Measurements from ENCODE around the gene SNUPN. TPM values are rescaled to one million over a fixed set of nuclear protein-coding genes. Genes with fewer than 3 reads are reported as not detected.
A peak's percentile ranks its signal among the peaks of the same experiment; 100 is the strongest.

The SNUPN gene
- total and polyA plus RNA-seq, 9 donors, result 20.4 to 35.3 (median 29.2) TPM

DNA sequence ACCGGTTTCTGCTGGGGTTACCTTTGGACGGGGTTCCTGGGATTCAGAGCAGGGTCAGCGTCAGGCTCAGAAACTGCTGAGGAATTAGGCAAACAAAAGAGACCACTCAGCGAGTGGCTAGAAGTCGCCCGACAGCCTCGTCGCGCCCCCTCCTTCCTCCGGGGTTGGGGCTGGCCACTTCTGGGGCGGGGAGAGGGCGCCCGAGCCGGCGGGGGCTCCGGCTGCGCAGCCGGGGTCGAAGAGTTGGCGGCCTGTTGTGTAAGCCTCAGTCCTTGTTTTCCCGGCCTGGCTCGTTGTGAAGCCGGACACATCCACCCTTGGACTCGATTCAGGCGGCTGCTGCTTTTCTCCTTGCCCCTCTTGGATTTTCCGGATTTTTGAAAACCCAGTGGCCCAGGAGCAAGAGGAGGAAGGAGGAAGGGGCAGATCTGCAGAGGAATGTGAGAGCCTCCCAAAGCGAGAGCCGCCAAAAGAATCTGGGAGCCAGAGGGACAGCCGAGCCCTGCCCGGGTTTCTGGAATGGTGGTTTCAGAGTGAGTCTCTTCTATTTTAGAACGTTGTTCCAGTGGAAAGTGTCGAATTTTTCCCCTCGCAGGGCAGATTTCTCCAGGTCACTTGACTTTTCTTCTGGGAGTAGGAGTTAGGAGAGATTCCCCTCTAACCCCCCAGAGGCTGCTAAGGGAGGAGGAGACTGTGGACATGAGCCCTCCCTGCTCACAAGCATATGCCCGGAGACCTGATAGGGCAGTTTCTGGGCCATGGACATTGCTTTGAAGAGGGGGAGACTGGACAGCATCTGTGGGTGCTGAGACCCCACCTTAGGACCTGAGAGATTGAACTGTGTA is 22.9 kb upstream of the SNUPN start:
- peak; percentile 70 to 80 (median 79) for DNase-seq
- 1 to 2% (median 1%) methylated on average over 34 of the region's 34 CpGs for WGBS, 3 donors
- peak overlapping the region; percentile 80 to 96 for H3K27ac ChIP-seq
- peaks cover 44% of the 10 kb centered on the region for H3K4me1 ChIP-seq (ENCODE audit: insufficient read depth)
- H3K27me3 ChIP-seq, result no peaks in the 10 kb centered on the region
- TF ChIP-seq, protein P1, sequence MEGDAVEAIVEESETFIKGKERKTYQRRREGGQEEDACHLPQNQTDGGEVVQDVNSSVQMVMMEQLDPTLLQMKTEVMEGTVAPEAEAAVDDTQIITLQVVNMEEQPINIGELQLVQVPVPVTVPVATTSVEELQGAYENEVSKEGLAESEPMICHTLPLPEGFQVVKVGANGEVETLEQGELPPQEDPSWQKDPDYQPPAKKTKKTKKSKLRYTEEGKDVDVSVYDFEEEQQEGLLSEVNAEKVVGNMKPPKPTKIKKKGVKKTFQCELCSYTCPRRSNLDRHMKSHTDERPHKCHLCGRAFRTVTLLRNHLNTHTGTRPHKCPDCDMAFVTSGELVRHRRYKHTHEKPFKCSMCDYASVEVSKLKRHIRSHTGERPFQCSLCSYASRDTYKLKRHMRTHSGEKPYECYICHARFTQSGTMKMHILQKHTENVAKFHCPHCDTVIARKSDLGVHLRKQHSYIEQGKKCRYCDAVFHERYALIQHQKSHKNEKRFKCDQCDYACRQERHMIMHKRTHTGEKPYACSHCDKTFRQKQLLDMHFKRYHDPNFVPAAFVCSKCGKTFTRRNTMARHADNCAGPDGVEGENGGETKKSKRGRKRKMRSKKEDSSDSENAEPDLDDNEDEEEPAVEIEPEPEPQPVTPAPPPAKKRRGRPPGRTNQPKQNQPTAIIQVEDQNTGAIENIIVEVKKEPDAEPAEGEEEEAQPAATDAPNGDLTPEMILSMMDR (IDR thresholded peaks at IDR 0.05), result no peak
- TF ChIP-seq EP300 (IDR thresholded peaks at IDR 0.05) (no peak), POLR2A (IDR thresholded peaks at IDR 0.05) (no peak)
- no peaks in the 10 kb centered on the region for H3K9me3 ChIP-seq
- intact Hi-C loops (cut with DNase I), result loop anchor here in 2 of 4 donors (5.0 to 10.0 kb wide), 2 partner anchors 34 to 194 kb away; partner anchors contain the start of gene SIN3A (in 1 of the 2)
- H3K4me3 ChIP-seq, result peak overlapping the region; percentile 81
- H3K36me3 ChIP-seq, result no peaks in the 10 kb centered on the region

DNA sequence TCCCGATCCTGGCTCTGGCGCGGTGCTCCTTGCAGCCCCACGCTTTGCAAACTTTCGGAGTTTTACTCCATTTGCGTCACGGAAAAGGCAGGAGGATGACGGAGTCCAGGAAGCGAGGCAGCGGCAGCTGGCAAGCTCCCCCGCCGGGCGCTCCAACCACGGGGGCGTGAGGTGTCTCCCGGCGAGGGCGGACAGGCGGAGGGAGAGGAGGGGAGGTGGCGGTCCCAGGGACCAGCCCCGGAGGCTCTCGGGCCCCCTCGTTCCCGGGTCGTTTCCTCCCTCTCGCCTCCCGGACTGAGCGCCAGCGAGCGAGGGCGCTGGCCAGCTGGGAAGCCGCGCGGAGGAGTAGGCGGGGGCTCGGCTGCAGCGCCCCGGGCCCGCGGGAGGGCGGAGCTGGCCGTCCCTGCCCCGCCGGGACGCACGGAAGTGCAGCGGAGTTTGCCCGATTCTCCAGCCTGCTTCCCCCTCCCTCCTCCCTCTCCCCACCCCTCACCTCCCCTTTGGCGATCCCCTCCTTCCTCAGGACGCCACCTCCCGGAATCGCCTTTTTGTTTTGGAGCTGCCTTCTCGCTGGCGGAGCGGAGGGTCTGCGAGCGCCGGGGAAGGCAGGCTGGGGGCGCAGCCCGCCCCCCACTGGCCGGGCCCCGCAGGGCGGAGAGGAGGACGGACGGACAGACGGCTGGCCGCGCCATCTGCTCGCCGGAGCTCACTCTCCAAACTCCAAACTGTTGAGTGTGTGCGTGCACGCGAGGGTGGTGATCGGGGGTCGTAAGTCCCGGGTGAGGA is 22.0 kb upstream of the SNUPN start, which contains the start of gene SNX33:
Gene SNX33, plus strand, starts transcription at position 543 of the 786 bp plus-strand sequence. CDS start 1,191 bp downstream, outside the sequence.
- no peaks in the 10 kb centered on the region for H3K27me3 ChIP-seq
- peak within 1 kb of the TSS; percentile 81 for H3K4me3 ChIP-seq
- peak; percentile 82 to 89 (median 88) for DNase-seq
- no peak for TF ChIP-seq EP300 (IDR thresholded peaks at IDR 0.05)
- TF ChIP-seq, protein P1 (IDR thresholded peaks at IDR 0.05), result peak in 2 of 3 donors; percentile 47 to 65
- TF ChIP-seq POLR2A (IDR thresholded peaks at IDR 0.05), result peak; percentile 60
- peaks cover 38% of the 10 kb centered on the region for H3K4me1 ChIP-seq (ENCODE audit: insufficient read depth)
- no peaks in the 10 kb centered on the region for H3K9me3 ChIP-seq
- 0% methylated on average over 55 to 76 of the region's 76 CpGs for WGBS, 3 donors
- intact Hi-C loops (cut with DNase I), result loop anchor here in 2 of 4 donors (5.0 to 10.0 kb wide), 2 partner anchors 35 to 193 kb away; partner anchors contain the start of gene SIN3A (in 1 of the 2)
- peak within 1 kb of the TSS; percentile 80 to 96 for H3K27ac ChIP-seq
- no peaks in the 10 kb centered on the region for H3K36me3 ChIP-seq

DNA sequence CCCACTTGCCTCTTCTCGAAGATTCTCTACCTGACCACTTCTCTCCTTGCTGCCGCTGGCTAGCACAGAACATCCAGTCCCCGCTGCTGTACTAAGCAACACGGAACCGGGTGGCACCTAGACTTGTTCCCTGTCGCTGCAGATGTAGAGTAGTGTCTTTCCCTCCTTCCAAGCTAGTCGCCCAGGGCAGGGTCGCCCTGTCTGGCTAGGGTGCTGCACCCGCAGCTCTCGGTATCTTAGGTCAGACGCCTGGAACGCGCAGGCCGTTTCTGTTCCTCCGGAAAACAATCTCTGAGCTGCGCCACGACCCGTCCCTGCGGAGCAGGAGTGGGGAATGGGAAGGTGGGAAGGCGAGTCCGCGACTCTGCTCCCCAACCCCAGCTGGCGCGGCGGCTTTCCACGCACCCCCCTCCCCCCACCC is 21.4 kb upstream of the SNUPN start:
- intact Hi-C loops (cut with DNase I), result loop anchor here in 2 of 4 donors (5.0 to 10.0 kb wide), 2 partner anchors 35 to 192 kb away; partner anchors contain the start of gene SIN3A (in 1 of the 2)
- H3K4me1 ChIP-seq (ENCODE audit: insufficient read depth), result peaks cover 32% of the 10 kb centered on the region
- 0 to 1% (median 0%) methylated on average over 26 of the region's 26 CpGs for WGBS, 3 donors

More for the DNA sequence above, 21.4 kb upstream of the SNUPN start:
- Histone ChIP-seq H3K9me3 (no peaks in the 10 kb centered on the region), H3K27ac (peak overlapping the region; percentile 80 to 96), H3K27me3 (no peaks in the 10 kb centered on the region), H3K36me3 (no peaks in the 10 kb centered on the region), H3K4me3 (peak overlapping the region; percentile 81)
- TF ChIP-seq, protein P1 (IDR thresholded peaks at IDR 0.05), result no peak
- TF ChIP-seq POLR2A (IDR thresholded peaks at IDR 0.05) (no peak), EP300 (IDR thresholded peaks at IDR 0.05) (no peak)
- no peak for DNase-seq
